A673 (cell line): ENCODE data around the gene LAIR1. TPM values are rescaled to one million over a fixed set of nuclear protein-coding genes. Genes with fewer than 3 reads are reported as not detected.

Source experiments
- BruUV-seq: library from RNA; stranded (reverse); fragments of 400-500 nt; replicated peaks from 2 replicates; lab custom pipeline; 2021; lab: Mats Ljungman, UMichigan
- CTCF ChIA-PET: fragments of 300-600 bp; sonication (Branson Sonifier 250); formaldehyde crosslinking; loops from one replicate; lab custom pipeline; 2022; ENCODE audit warnings: antibody characterized with exemption; lab: Charles Lee
- POLR2A ChIA-PET: fragments of 300-600 bp; sonication (Branson Sonifier 250); formaldehyde crosslinking; loops from one replicate; lab custom pipeline; 2022; ENCODE audit warnings: antibody characterized with exemption; ENCODE audit not compliant: low non-redundant PET; lab: Charles Lee
- DNase-seq: peaks from one replicate; pipeline ENCODE4 v3.0.0-alpha.2; 2015; ENCODE audit warnings: low spot score
- H3K27ac ChIP-seq: fragments of 200-600 bp; sonication (generic); 2 replicates; pipeline ENCODE4 v1.5.1; 2016; ENCODE audit warnings: mixed run types, low read depth, mild to moderate bottlenecking, mixed read lengths, antibody characterized with exemption, low read length; ENCODE audit not compliant: poor library complexity, severe bottlenecking
- H3K27me3 ChIP-seq: fragments of 200-600 bp; sonication (generic); replicated peaks from 2 replicates; pipeline ENCODE4 v1.6.1; 2017; ENCODE audit warnings: mixed run types, low read depth, mild to moderate bottlenecking, mixed read lengths, antibody characterized with exemption, low read length; ENCODE audit not compliant: insufficient read depth, poor library complexity
- H3K36me3 ChIP-seq: fragments of 200-600 bp; sonication (generic); 2 replicates; pipeline ENCODE4 v1.6.1; 2016; ENCODE audit warnings: mixed run types, mild to moderate bottlenecking, mixed read lengths, antibody characterized with exemption, low read length; ENCODE audit not compliant: insufficient read depth, poor library complexity, severe bottlenecking
- H3K4me1 ChIP-seq: fragments of 200-600 bp; sonication (generic); 2 replicates; pipeline ENCODE4 v1.6.1; 2017; ENCODE audit warnings: mixed run types, mild to moderate bottlenecking, mixed read lengths, antibody characterized with exemption, low read length; ENCODE audit not compliant: insufficient read depth, poor library complexity, severe bottlenecking
- H3K4me3 ChIP-seq: fragments of 200-600 bp; sonication (generic); 2 replicates; pipeline ENCODE4 v1.5.1; 2016; ENCODE audit warnings: low read depth, mixed run types, mild to moderate bottlenecking, mixed read lengths, low read length; ENCODE audit not compliant: poor library complexity, severe bottlenecking
- H3K9me3 ChIP-seq: fragments of 200-600 bp; sonication (generic); 2 replicates; pipeline ENCODE4 v1.6.1; 2016; ENCODE audit warnings: mixed run types, low read depth, mild to moderate bottlenecking, mixed read lengths, antibody characterized with exemption, low read length; ENCODE audit not compliant: poor library complexity, severe bottlenecking
- CTCF ChIP-seq: fragments of 300-800, 200-600 bp; sonication (generic); conservative IDR thresholded peaks from 2 replicates; pipeline ENCODE4 v1.5.1; 2017; ENCODE audit warnings: low read depth, mild to moderate bottlenecking, antibody characterized with exemption, low read length, moderate library complexity, mixed read lengths
- EZH2 ChIP-seq: fragments of 200-600 bp; sonication (generic); IDR thresholded peaks from 2 replicates; pipeline ENCODE4 v1.6.1; 2017; ENCODE audit warnings: borderline replicate concordance, low read depth, mild to moderate bottlenecking, mixed read lengths, antibody characterized with exemption, low read length; ENCODE audit not compliant: poor library complexity, severe bottlenecking
- intact Hi-C: fragments of 100-400 bp; cut with micrococcal nuclease; formaldehyde crosslinking; loops from one replicate; pipeline ENCODE4 v1.10.0; 2022; ENCODE audit not compliant: unreplicated experiment
- total RNA-seq: library from RNA; stranded (reverse); gene quantifications from 2 replicates; pipeline ENCODE4 v1.2.3, GENCODE V29; 2021

LAIR1 gene
- total RNA-seq, 1 experiment from 2014 or later, result not detected

- no peaks in the 10 kb centered on the region for H3K36me3 ChIP-seq
- DNase-seq, result no peak
- no TSS peak for BruUV-seq
- no peak overlapping the region for H3K4me3 ChIP-seq
- TF ChIP-seq EZH2 (no peak), CTCF (no peak)
- intact Hi-C loops, result no loop called here
- H3K9me3 ChIP-seq, result no peaks in the 10 kb centered on the region
- ChIA-PET CTCF (no interaction called here), POLR2A (no interaction called here)
- peaks cover 24% of the 10 kb centered on the region for H3K27me3 ChIP-seq
- H3K27ac ChIP-seq, result no peak overlapping the region
- H3K4me1 ChIP-seq, result no peaks in the 10 kb centered on the region
These were observed 54.2 kb downstream of the LAIR1 start for GRCh38 chr19:54310543-54310942.

GRCh38 chr19:54309811-54310210 lies 54.9 kb downstream of the LAIR1 start:
- intact Hi-C loops, result no loop called here
- ChIA-PET CTCF (no interaction called here), POLR2A (no interaction called here)
- H3K4me1 ChIP-seq, result no peaks in the 10 kb centered on the region
- H3K9me3 ChIP-seq, result no peaks in the 10 kb centered on the region
- no peak for DNase-seq
- no peaks in the 10 kb centered on the region for H3K36me3 ChIP-seq
- TF ChIP-seq EZH2 (no peak), CTCF (no peak)
- peaks cover 21% of the 10 kb centered on the region for H3K27me3 ChIP-seq
- H3K27ac ChIP-seq, result no peak overlapping the region
- no TSS peak for BruUV-seq
- H3K4me3 ChIP-seq, result no peak overlapping the region

- H3K27me3 ChIP-seq, result peaks cover 12% of the 10 kb centered on the region
- H3K27ac ChIP-seq, result no peak overlapping the region
- DNase-seq, result no peak
- intact Hi-C loops, result no loop called here
- ChIA-PET CTCF (no interaction called here), POLR2A (no interaction called here)
- H3K4me1 ChIP-seq, result no peaks in the 10 kb centered on the region
- BruUV-seq, result no TSS peak
- H3K36me3 ChIP-seq, result no peaks in the 10 kb centered on the region
- no peaks in the 10 kb centered on the region for H3K9me3 ChIP-seq
- no peak overlapping the region for H3K4me3 ChIP-seq
- TF ChIP-seq CTCF (no peak), EZH2 (no peak)
These were observed 57.2 kb downstream of the LAIR1 start for GRCh38 chr19:54307389-54308020.
